HepG2 (cell line): Measurements from ENCODE around the gene RASA3. TPM values are rescaled to one million over a fixed set of nuclear protein-coding genes. Genes with fewer than 3 reads are reported as not detected.

Source experiments
- ATAC-seq: fragments of 200-7000 bp; cut with Tn5 transposase; 3 replicates; pipeline ENCODE4 v1.9.1; 2020; ENCODE audit warnings: mild to moderate bottlenecking, moderate library complexity
- BruUV-seq: library from RNA; stranded (reverse); fragments of 400-500 nt; replicated peaks from 2 replicates; lab custom pipeline; 2021; lab: Mats Ljungman, UMichigan
- CTCF ChIA-PET: fragments of 300-600 bp; formaldehyde crosslinking; extraction: SDS; loops from one replicate; lab custom pipeline; 2021; ENCODE audit warnings: low total read pairs, inconsistent platforms, low intra/inter-chr PET ratio; lab: Yijun Ruan, JAX
- POLR2A ChIA-PET: fragments of 350-600 bp; sonication (Branson Sonifier 250); formaldehyde crosslinking; loops from one replicate; lab custom pipeline; 2020; ENCODE audit warnings: antibody characterized with exemption, inconsistent platforms; lab: Yijun Ruan, JAX
- DNase-seq: peaks from one replicate; pipeline ENCODE4 v3.0.0-alpha.2; 2015; ENCODE audit warnings: low spot score
- FAIRE-seq: peaks from 3 replicates; lab custom pipeline; 2011; peaks lifted over from hg19 to GRCh38; lab: Jason Lieb, UNC
- H2AFZ ChIP-seq: one replicate; pipeline ENCODE4 v1.6.1; 2011; ENCODE audit warnings: low read length, inconsistent platforms
- H3K27ac ChIP-seq: fragments of 300-600 bp; 3 replicates; pipeline ENCODE4 v1.8.0; 2011; ENCODE audit warnings: mixed run types, mild to moderate bottlenecking, mixed read lengths, low read length, inconsistent platforms; ENCODE audit not compliant: insufficient read depth; ENCODE audit errors: extremely low read length
- H3K27me3 ChIP-seq, 2 experiments: fragments of 200-600 bp in 1 of 2; 2 replicates in 1 of 2; 3 replicates in 1 of 2; pipeline versions ENCODE4 v1.6.0 to v1.8.0; 2011; ENCODE audit warnings: low read length in 2 of 2, mild to moderate bottlenecking in 2 of 2, moderate library complexity in 2 of 2, inconsistent platforms in 1 of 2; ENCODE audit not compliant: insufficient read depth in 2 of 2, control insufficient read depth in 1 of 2
- H3K36me3 ChIP-seq, 2 experiments: fragments of 200-600 bp in 1 of 2; replicated peaks in 1 of 2; 2 replicates in 1 of 2; 3 replicates in 1 of 2; pipeline versions ENCODE4 v1.5.1 to v1.8.0; 2011; ENCODE audit warnings: low read length in 2 of 2, inconsistent platforms in 1 of 2; ENCODE audit not compliant: insufficient read depth in 2 of 2, control insufficient read depth in 1 of 2
- H3K4me1 ChIP-seq: 2 replicates; pipeline ENCODE4 v1.5.1; 2012; ENCODE audit warnings: low read length, inconsistent platforms; ENCODE audit not compliant: insufficient read depth
- H3K4me2 ChIP-seq: 2 replicates; pipeline ENCODE4 v1.6.0; 2011; ENCODE audit warnings: low read depth, low read length, inconsistent platforms
- H3K4me3 ChIP-seq, 3 experiments: fragments of 200-600 bp in 1 of 3; sonication (generic), shearing (Covaris generic) in 1 of 3; replicated peaks in 1 of 3; 2 replicates each; pipeline ENCODE4 v1.5.1; 2011 to 2016; ENCODE audit warnings: low read length in 3 of 3, inconsistent platforms in 2 of 3, low read depth in 2 of 3, mild to moderate bottlenecking in 2 of 3, control low read depth in 1 of 3, mixed read lengths in 1 of 3; ENCODE audit not compliant: insufficient read depth in 1 of 3
- H3K79me2 ChIP-seq: one replicate; pipeline ENCODE4 v1.6.1; 2011; ENCODE audit warnings: low read length, inconsistent platforms; ENCODE audit not compliant: insufficient read depth
- H3K9ac ChIP-seq: 2 replicates; pipeline ENCODE4 v1.6.0; 2011; ENCODE audit warnings: mild to moderate bottlenecking, low read depth, low read length, inconsistent platforms; ENCODE audit not compliant: insufficient read depth
- H3K9me3 ChIP-seq: 2 replicates; pipeline ENCODE4 v1.5.1; 2012; ENCODE audit warnings: mild to moderate bottlenecking, low read length
- H4K20me1 ChIP-seq: 2 replicates; pipeline ENCODE4 v1.6.0; 2011; ENCODE audit warnings: inconsistent platforms, mild to moderate bottlenecking, low read length, moderate library complexity; ENCODE audit not compliant: insufficient read depth
- ATAD3A ChIP-seq: sonication (generic); formaldehyde crosslinking; IDR thresholded peaks from 2 replicates; pipeline ENCODE4 v1.4.0; 2020; ENCODE audit warnings: missing genetic modification reagents
- ATF7-NPFF ChIP-seq: sonication (generic); formaldehyde crosslinking; IDR thresholded peaks from 2 replicates; pipeline ENCODE4 v1.8.1; 2023; ENCODE audit warnings: mild to moderate bottlenecking, low read depth, missing genetic modification reagents, moderate library complexity
- BCL3 ChIP-seq: sonication (generic); formaldehyde crosslinking; IDR thresholded peaks from 2 replicates; pipeline ENCODE4 v1.5.1; 2020; ENCODE audit warnings: mild to moderate bottlenecking, missing genetic modification reagents, moderate library complexity
- CENPX ChIP-seq: sonication (generic); formaldehyde crosslinking; IDR thresholded peaks from 2 replicates; pipeline ENCODE4 v1.9.0; 2021; ENCODE audit warnings: mild to moderate bottlenecking, missing genetic modification reagents, moderate library complexity
- CREB1 ChIP-seq, 2 experiments: fragments of 450-650 bp in 1 of 2; IDR thresholded peaks; 2 replicates each; pipeline ENCODE4 v1.6.1; 2016 to 2017; ENCODE audit warnings: control low read depth in 1 of 2, mild to moderate bottlenecking in 1 of 2, missing compliant biosample characterization in 1 of 2, missing genetic modification characterization in 1 of 2
- FOXM1 ChIP-seq: sonication (generic); formaldehyde crosslinking; IDR thresholded peaks from 2 replicates; pipeline ENCODE4 v1.5.0; 2020; ENCODE audit warnings: missing genetic modification reagents
- GATAD2A ChIP-seq: IDR thresholded peaks from 2 replicates; pipeline ENCODE4 v1.6.1; 2016
- JUNB ChIP-seq: sonication (generic); formaldehyde crosslinking; IDR thresholded peaks from 2 replicates; pipeline ENCODE4 v1.8.0; 2022; ENCODE audit warnings: missing genetic modification reagents, mild to moderate bottlenecking, borderline replicate concordance
- MED8 ChIP-seq: sonication (generic); formaldehyde crosslinking; IDR thresholded peaks from 2 replicates; pipeline ENCODE4 v1.8.1; 2023; ENCODE audit warnings: mild to moderate bottlenecking, missing genetic modification reagents; ENCODE audit not compliant: insufficient replicate concordance
- POGZ ChIP-seq: sonication (generic); formaldehyde crosslinking; IDR thresholded peaks from 2 replicates; pipeline ENCODE4 v1.4.0; 2020; ENCODE audit warnings: mild to moderate bottlenecking, missing genetic modification reagents
- SNAPC2 ChIP-seq: sonication (generic); formaldehyde crosslinking; IDR thresholded peaks from 2 replicates; pipeline ENCODE4 v1.8.1; 2022; ENCODE audit warnings: mild to moderate bottlenecking, missing genetic modification reagents
- TCF7L2 ChIP-seq: IDR thresholded peaks from 2 replicates; pipeline ENCODE4 v1.6.1; 2011; ENCODE audit warnings: mild to moderate bottlenecking, low read depth, low read length, moderate library complexity
- U2AF1 ChIP-seq: fragments of 200-400 bp; formaldehyde crosslinking; optimal IDR thresholded peaks from 2 replicates; pipeline ENCODE3; 2017; ENCODE audit warnings: mild to moderate bottlenecking, low read depth, low read length
- ZBTB14 ChIP-seq: sonication (generic); formaldehyde crosslinking; IDR thresholded peaks from 2 replicates; pipeline ENCODE4 v1.4.0; 2020; ENCODE audit warnings: missing genetic modification reagents
- ZNF329 ChIP-seq: sonication (generic); formaldehyde crosslinking; IDR thresholded peaks from 2 replicates; pipeline ENCODE4 v1.9.0; 2021; ENCODE audit warnings: low read depth, mild to moderate bottlenecking, missing genetic modification reagents
- ZNF460 ChIP-seq: sonication (generic); formaldehyde crosslinking; IDR thresholded peaks from 2 replicates; pipeline ENCODE4 v1.5.1; 2020; ENCODE audit warnings: missing genetic modification reagents, mild to moderate bottlenecking, borderline replicate concordance
- ZNF674 ChIP-seq: sonication (generic); formaldehyde crosslinking; IDR thresholded peaks from 2 replicates; pipeline ENCODE4 v1.5.0; 2020; ENCODE audit warnings: low read depth, mild to moderate bottlenecking, missing genetic modification reagents
- ZNF713 ChIP-seq: sonication (generic); formaldehyde crosslinking; IDR thresholded peaks from 2 replicates; pipeline ENCODE4 v1.4.0; 2020; ENCODE audit warnings: mild to moderate bottlenecking, missing genetic modification reagents
- WGBS: methylation state at CpG from one replicate; pipeline ENCODE4 v1.1.6; 2017; ENCODE audit warnings: low lambda C conversion rate; 5-methylcytosine and 5-hydroxymethylcytosine counted together
- in situ Hi-C: cut with HindIII; loops from 2 replicates; pipeline ENCODE4 v1.10.0; 2017; ENCODE audit warnings: low pct_unique_long_range_greater_than_20kb; ENCODE audit not compliant: extremely low pct_ligation_motif_present
- intact Hi-C: fragments of 100-400 bp; cut with micrococcal nuclease; formaldehyde crosslinking; loops from one replicate; pipeline ENCODE4 v1.10.0; 2022; ENCODE audit not compliant: unreplicated experiment
- polyA plus RNA-seq, 8 experiments: library from polyadenylated mRNA; depleted of rRNA in 3 of 8; stranded (reverse) in 7 of 8; unstranded in 1 of 8; fragments of >200 nt; fragmentation: Illumina TruSeq in 4 of 8; extraction: Trizol in 4 of 8; gene quantifications; 2 replicates each; pipeline versions ENCODE4 v1.2.1 to v1.2.3, GENCODE V29; 2011 to 2016; ENCODE audit warnings: low read depth in 4 of 8, missing spikeins in 1 of 8, mixed read lengths in 1 of 8; ENCODE audit not compliant: insufficient read depth in 1 of 8
- total RNA-seq, 5 experiments: library from RNA; depleted of rRNA; stranded (reverse); fragments of >200 nt; fragmentation: Illumina TruSeq; extraction: Trizol; gene quantifications; 2 replicates each; pipeline ENCODE4 v1.2.3, GENCODE V29; 2016; ENCODE audit warnings: low read depth in 1 of 5

RASA3 gene
- total and polyA plus RNA-seq, 2 of the 13 experiments (the other 11 are each of a cell fraction or from before 2014, with no cell fraction given), result 0.05 TPM; not detected in 1

- H3K79me2 ChIP-seq, result no peaks in the 10 kb centered on the region
- in situ Hi-C loops (no loop called here), intact Hi-C loops (no loop called here)
- BruUV-seq, result no TSS peak
- no peaks in the 10 kb centered on the region for H3K9me3 ChIP-seq
- H4K20me1 ChIP-seq, result peaks cover 2% of the 10 kb centered on the region; the same call in 1 of the 2 replicates
- FAIRE-seq, result no peak
- H3K36me3 ChIP-seq, result no peaks in the 10 kb centered on the region
- peaks cover 13% of the 10 kb centered on the region for H3K4me1 ChIP-seq
- H2AFZ ChIP-seq, result no peak overlapping the region
- TF ChIP-seq MED8, result no peak
- TF ChIP-seq POGZ (CRISPR knock-in tag), result no peak
- TF ChIP-seq CREB1 (IDR thresholded peaks at IDR 0.05), result no peak
- no peak for TF ChIP-seq CREB1 (CRISPR knock-in tag; IDR thresholded peaks at IDR 0.05)
- no peak for TF ChIP-seq TCF7L2
- no peak for TF ChIP-seq ZNF674 (CRISPR knock-in tag)
- TF ChIP-seq SNAPC2 (CRISPR knock-in tag), result no peak
- no peak for TF ChIP-seq GATAD2A (CRISPR knock-in tag)
- TF ChIP-seq ZBTB14 (CRISPR knock-in tag), result no peak
- no peak for TF ChIP-seq CENPX (CRISPR knock-in tag)
- TF ChIP-seq ATAD3A, result no peak
- TF ChIP-seq ZNF713 (CRISPR knock-in tag), result no peak
- no peak for TF ChIP-seq U2AF1
- no peak for TF ChIP-seq ATF7-NPFF
- TF ChIP-seq ZNF329, result no peak
- no peak for TF ChIP-seq BCL3 (CRISPR knock-in tag)
- TF ChIP-seq ZNF460 (CRISPR knock-in tag), result no peak
- TF ChIP-seq JUNB (CRISPR knock-in tag), result no peak
- no peak for TF ChIP-seq FOXM1 (CRISPR knock-in tag)
- ChIA-PET CTCF (no interaction called here), POLR2A (no interaction called here)
- H3K4me2 ChIP-seq, result no peak overlapping the region
- no peak overlapping the region for H3K9ac ChIP-seq
- peaks cover 7 to 58% of the 10 kb centered on the region in 2 experiments; a peak in 4 of 5 replicates for H3K27me3 ChIP-seq
- H3K4me3 ChIP-seq, result no peak overlapping the region
- H3K27ac ChIP-seq, result no peak overlapping the region
- no peak for DNase-seq
- no peak for ATAC-seq
- 43% methylated on average over 10 of the region's 14 CpGs for WGBS
Measured at GRCh38 chr13:114123876-114124275, 8.5 kb downstream of the RASA3 start.
